HepG2 (cell line): Measurements from ENCODE around the gene GRB2. TPM values are rescaled to one million over a fixed set of nuclear protein-coding genes. Genes with fewer than 3 reads are reported as not detected.
A peak's percentile ranks its signal among the peaks of the same experiment; 100 is the strongest.

Experiments used
- ATAC-seq: fragments of 200-7000 bp; cut with Tn5 transposase; 3 replicates; pipeline ENCODE4 v1.9.1; 2020; ENCODE audit warnings: mild to moderate bottlenecking, moderate library complexity
- BruUV-seq: library from RNA; stranded (reverse); fragments of 400-500 nt; replicated peaks from 2 replicates; lab custom pipeline; 2021; lab: Mats Ljungman, UMichigan
- CTCF ChIA-PET: fragments of 300-600 bp; formaldehyde crosslinking; extraction: SDS; loops from one replicate; lab custom pipeline; 2021; ENCODE audit warnings: low total read pairs, inconsistent platforms, low intra/inter-chr PET ratio; lab: Yijun Ruan, JAX
- POLR2A ChIA-PET: fragments of 350-600 bp; sonication (Branson Sonifier 250); formaldehyde crosslinking; loops from one replicate; lab custom pipeline; 2020; ENCODE audit warnings: antibody characterized with exemption, inconsistent platforms; lab: Yijun Ruan, JAX
- DNase-seq: peaks from one replicate; pipeline ENCODE4 v3.0.0-alpha.2; 2015; ENCODE audit warnings: low spot score
- FAIRE-seq: peaks from 3 replicates; lab custom pipeline; 2011; peaks lifted over from hg19 to GRCh38; lab: Jason Lieb, UNC
- H2AFZ ChIP-seq: one replicate; pipeline ENCODE4 v1.6.1; 2011; ENCODE audit warnings: low read length, inconsistent platforms
- H3K27ac ChIP-seq: fragments of 300-600 bp; 3 replicates; pipeline ENCODE4 v1.8.0; 2011; ENCODE audit warnings: mixed run types, mild to moderate bottlenecking, mixed read lengths, low read length, inconsistent platforms; ENCODE audit not compliant: insufficient read depth; ENCODE audit errors: extremely low read length
- H3K27me3 ChIP-seq, 2 experiments: fragments of 200-600 bp in 1 of 2; 2 replicates in 1 of 2; 3 replicates in 1 of 2; pipeline versions ENCODE4 v1.6.0 to v1.8.0; 2011; ENCODE audit warnings: low read length in 2 of 2, mild to moderate bottlenecking in 2 of 2, moderate library complexity in 2 of 2, inconsistent platforms in 1 of 2; ENCODE audit not compliant: insufficient read depth in 2 of 2, control insufficient read depth in 1 of 2
- H3K36me3 ChIP-seq, 2 experiments: fragments of 200-600 bp in 1 of 2; replicated peaks in 1 of 2; 2 replicates in 1 of 2; 3 replicates in 1 of 2; pipeline versions ENCODE4 v1.5.1 to v1.8.0; 2011; ENCODE audit warnings: low read length in 2 of 2, inconsistent platforms in 1 of 2; ENCODE audit not compliant: insufficient read depth in 2 of 2, control insufficient read depth in 1 of 2
- H3K4me1 ChIP-seq: 2 replicates; pipeline ENCODE4 v1.5.1; 2012; ENCODE audit warnings: low read length, inconsistent platforms; ENCODE audit not compliant: insufficient read depth
- H3K4me2 ChIP-seq: 2 replicates; pipeline ENCODE4 v1.6.0; 2011; ENCODE audit warnings: low read depth, low read length, inconsistent platforms
- H3K4me3 ChIP-seq, 3 experiments: fragments of 200-600 bp in 1 of 3; sonication (generic), shearing (Covaris generic) in 1 of 3; replicated peaks in 1 of 3; 2 replicates each; pipeline ENCODE4 v1.5.1; 2011 to 2016; ENCODE audit warnings: low read length in 3 of 3, inconsistent platforms in 2 of 3, low read depth in 2 of 3, mild to moderate bottlenecking in 2 of 3, control low read depth in 1 of 3, mixed read lengths in 1 of 3; ENCODE audit not compliant: insufficient read depth in 1 of 3
- H3K79me2 ChIP-seq: one replicate; pipeline ENCODE4 v1.6.1; 2011; ENCODE audit warnings: low read length, inconsistent platforms; ENCODE audit not compliant: insufficient read depth
- H3K9ac ChIP-seq: 2 replicates; pipeline ENCODE4 v1.6.0; 2011; ENCODE audit warnings: mild to moderate bottlenecking, low read depth, low read length, inconsistent platforms; ENCODE audit not compliant: insufficient read depth
- H3K9me3 ChIP-seq: 2 replicates; pipeline ENCODE4 v1.5.1; 2012; ENCODE audit warnings: mild to moderate bottlenecking, low read length
- H4K20me1 ChIP-seq: 2 replicates; pipeline ENCODE4 v1.6.0; 2011; ENCODE audit warnings: inconsistent platforms, mild to moderate bottlenecking, low read length, moderate library complexity; ENCODE audit not compliant: insufficient read depth
- AFF4 ChIP-seq: sonication (generic); formaldehyde crosslinking; IDR thresholded peaks from 2 replicates; pipeline ENCODE4 v1.4.0; 2020; ENCODE audit warnings: missing genetic modification reagents
- FOXA3 ChIP-seq: IDR thresholded peaks from 2 replicates; pipeline ENCODE4 v1.6.1; 2016; ENCODE audit warnings: missing genetic modification reagents, missing compliant biosample characterization
- HNRNPK ChIP-seq: fragments of 200-400 bp; formaldehyde crosslinking; IDR thresholded peaks from 2 replicates; pipeline ENCODE4 v1.6.1; 2018; ENCODE audit warnings: low read length, low read depth, moderate library complexity, mild to moderate bottlenecking; ENCODE audit not compliant: poor library complexity, severe bottlenecking
- KLF12 ChIP-seq: sonication (generic); formaldehyde crosslinking; IDR thresholded peaks from 2 replicates; pipeline ENCODE4 v1.4.0; 2020; ENCODE audit warnings: missing genetic modification reagents, borderline replicate concordance
- ZBTB20 ChIP-seq: sonication (generic); formaldehyde crosslinking; IDR thresholded peaks from 2 replicates; pipeline ENCODE4 v1.8.1; 2023; ENCODE audit warnings: missing genetic modification reagents, low read depth, mild to moderate bottlenecking, borderline replicate concordance
- WGBS: methylation state at CpG from one replicate; pipeline ENCODE4 v1.1.6; 2017; ENCODE audit warnings: low lambda C conversion rate; 5-methylcytosine and 5-hydroxymethylcytosine counted together
- in situ Hi-C: cut with HindIII; loops from 2 replicates; pipeline ENCODE4 v1.10.0; 2017; ENCODE audit warnings: low pct_unique_long_range_greater_than_20kb; ENCODE audit not compliant: extremely low pct_ligation_motif_present
- intact Hi-C: fragments of 100-400 bp; cut with micrococcal nuclease; formaldehyde crosslinking; loops from one replicate; pipeline ENCODE4 v1.10.0; 2022; ENCODE audit not compliant: unreplicated experiment
- polyA plus RNA-seq, 8 experiments: library from polyadenylated mRNA; depleted of rRNA in 3 of 8; stranded (reverse) in 7 of 8; unstranded in 1 of 8; fragments of >200 nt; fragmentation: Illumina TruSeq in 4 of 8; extraction: Trizol in 4 of 8; gene quantifications; 2 replicates each; pipeline versions ENCODE4 v1.2.1 to v1.2.3, GENCODE V29; 2011 to 2016; ENCODE audit warnings: low read depth in 4 of 8, missing spikeins in 1 of 8, mixed read lengths in 1 of 8; ENCODE audit not compliant: insufficient read depth in 1 of 8
- total RNA-seq, 5 experiments: library from RNA; depleted of rRNA; stranded (reverse); fragments of >200 nt; fragmentation: Illumina TruSeq; extraction: Trizol; gene quantifications; 2 replicates each; pipeline ENCODE4 v1.2.3, GENCODE V29; 2016; ENCODE audit warnings: low read depth in 1 of 5

The GRB2 gene
- total and polyA plus RNA-seq, 2 of the 13 experiments (the other 11 are each of a cell fraction or from before 2014, with no cell fraction given) = 84.6 to 92.3 TPM

GRCh38 chr17:75348386-75349012 is 57.0 kb downstream of the GRB2 start:
- BruUV-seq = no TSS peak
- Histone ChIP-seq H3K9me3 (no peaks in the 10 kb centered on the region), H3K27me3 (no peaks in the 10 kb centered on the region), H3K9ac (no peak overlapping the region), H4K20me1 (peaks cover 21% of the 10 kb centered on the region), H2AFZ (no peak overlapping the region), H3K27ac (no peak overlapping the region), H3K36me3 (peaks cover 0 to 5% of the 10 kb centered on the region in 2 experiments; a peak in 1 of 5 replicates), H3K4me3 (no peak overlapping the region), H3K4me2 (no peak overlapping the region), H3K4me1 (peaks cover 81% of the 10 kb centered on the region), H3K79me2 (peaks cover 77% of the 10 kb centered on the region)
- FAIRE-seq = peak; percentile 28
- TF ChIP-seq FOXA3 (no peak), AFF4 (CRISPR knock-in tag) (no peak), HNRNPK (no peak), KLF12 (no peak), ZBTB20 (CRISPR knock-in tag) (no peak)
- ChIA-PET POLR2A (interaction anchor here (3.2 kb wide), 1 partner anchor 45 kb away, joined by 11 read pairs; no protein-coding TSS in a partner anchor), CTCF (no interaction called here)
- no peak for ATAC-seq
- in situ Hi-C loops = no loop called here
- intact Hi-C loops = no loop called here
- WGBS = 94% methylated on average over 8 of the region's 8 CpGs
- no peak for DNase-seq
